Adrenal gland (tissue), 12 donors: ENCODE data around the gene ME2. TPM values are rescaled to one million over a fixed set of nuclear protein-coding genes. Genes with fewer than 3 reads are reported as not detected.

Source experiments
- DNase-seq, 7 donors: peaks; one replicate each; pipeline ENCODE4 v3.0.0-alpha.2; 2019 to 2020
- H3K27ac ChIP-seq, 5 donors: fragments of 200-600 bp; sonication (generic) in 4 of 5; 1 replicate in 3 of 5; 2 replicates in 2 of 5; pipeline versions ENCODE4 v1.5.1 to v1.8.0; 2016 to 2020; ENCODE audit warnings: mild to moderate bottlenecking in 1 of 5
- H3K27me3 ChIP-seq: fragments of 200-600 bp; 2 replicates; pipeline ENCODE4 v1.8.0; 2021
- H3K36me3 ChIP-seq, 2 donors: fragments of 200-600 bp; replicated peaks in 1 of 2; 1 replicate in 1 of 2; 2 replicates in 1 of 2; pipeline versions ENCODE4 v1.5.1 to v1.8.0; 2018 to 2022
- H3K4me1 ChIP-seq, 2 donors: fragments of 200-600 bp; replicated peaks in 1 of 2; 1 replicate in 1 of 2; 2 replicates in 1 of 2; pipeline versions ENCODE4 v1.5.1 to v1.8.0; 2018 to 2021
- H3K4me3 ChIP-seq, 4 donors: fragments of 200-600 bp; sonication (generic) in 3 of 4; one replicate each; pipeline ENCODE4 v1.5.1; 2016 to 2018
- H3K9me3 ChIP-seq, 3 donors: fragments of 200-600 bp; sonication (generic) in 1 of 3; replicated peaks in 1 of 3; 1 replicate in 2 of 3; 2 replicates in 1 of 3; pipeline versions ENCODE4 v1.5.1 to v1.8.0; 2016 to 2021
- CTCF ChIP-seq, 6 experiments: fragments of 450-650 bp in 4 of 6; fragments of 200-600 bp in 2 of 6; sonication (generic) in 1 of 6; IDR thresholded peaks; 1 replicate in 5 of 6; 2 replicates in 1 of 6; pipeline versions ENCODE4 v1.5.1 to v1.8.0; 2016 to 2021; ENCODE audit warnings: antibody characterized with exemption in 6 of 6, mild to moderate bottlenecking in 2 of 6, moderate library complexity in 1 of 6
- POLR2A ChIP-seq, 2 donors: fragments of 450-650 bp; IDR thresholded peaks; one replicate each; pipeline ENCODE4 v1.6.1; 2017; ENCODE audit warnings: antibody characterized with exemption in 2 of 2, mild to moderate bottlenecking in 2 of 2, moderate library complexity in 1 of 2
- WGBS, 4 donors: extraction: QIAGEN DNeasy Blood & Tissue Kit in 2 of 4; methylation state at CpG; one replicate each; pipeline versions ENCODE4 v1.1.5 to v1.1.7; 2013 to 2017; 5-methylcytosine and 5-hydroxymethylcytosine counted together
- intact Hi-C, 2 donors: fragments of 100-400 bp; cut with DNase I; formaldehyde crosslinking; loops; one replicate each; pipeline versions ENCODE4 v1.14.1 to v1.15.0; 2022 to 2023
- polyA plus RNA-seq, 3 donors: library from polyadenylated mRNA; stranded (reverse); fragments of 200-250 nt in 2 of 3; fragments of 350-450 nt in 1 of 3; fragmentation: Illumina TruSeq in 1 of 3; extraction: RNeasy Lipid Tissue Mini Kit (QIAGEN cat#74804) in 1 of 3; gene quantifications; one replicate each; pipeline ENCODE4 v1.2.3, GENCODE V29; 2013 to 2014
- total RNA-seq, 9 donors: library from RNA; depleted of rRNA in 4 of 9; stranded (reverse); fragments of >200 nt in 4 of 9; fragments of 120-200 nt in 1 of 9; fragmentation: NEBNext Ultra II Directional in 1 of 9; extraction: Animal tissue kit (Norgen Biotek cat#: 25700) in 1 of 9; gene quantifications; one replicate each; pipeline versions ENCODE4 v1.1.0 to v1.2.4, GENCODE V29; 2013 to 2023
- donor health status: healthy with polysubstance abuse.
- donor health status: Bipolar disorder and iron deficiency.
- donor health status: DM: yes; HTN: yes; CAD: no.
- donor health status: DM: no; HTN: no; CAD: no.
- donor health status: DM: no; HTN: no; CAD: no.
- donor health status: DM: yes; HTN: yes; CAD: no.

ME2 gene
- total and polyA plus RNA-seq, 12 donors = 17.9 to 133 (median 60.4) TPM

- H3K9me3 ChIP-seq = no peaks in the 10 kb centered on the region
- no peak overlapping the region for H3K4me3 ChIP-seq
- intact Hi-C loops = no loop called here
- TF ChIP-seq CTCF (IDR thresholded peaks at IDR 0.05) = no peak
- TF ChIP-seq POLR2A (IDR thresholded peaks at IDR 0.05) = no peak
- H3K4me1 ChIP-seq = no peaks in the 10 kb centered on the region
- 47 to 63% (median 55%) methylated on average over 1 of the region's 1 CpG for WGBS, 4 donors
- DNase-seq = no peak
- no peak overlapping the region for H3K27ac ChIP-seq
- no peaks in the 10 kb centered on the region for H3K36me3 ChIP-seq
- H3K27me3 ChIP-seq = no peaks in the 10 kb centered on the region
These were observed 23.9 kb downstream of the ME2 start for GRCh38 chr18:50902797-50903196.

GRCh38 chr18:50906843-50907242, 27.9 kb downstream of the ME2 start:
- Histone ChIP-seq H3K27me3 (no peaks in the 10 kb centered on the region), H3K4me3 (no peak overlapping the region), H3K27ac (no peak overlapping the region), H3K36me3 (peaks cover 0 to 11% of the 10 kb centered on the region in 2 donors), H3K9me3 (no peaks in the 10 kb centered on the region), H3K4me1 (no peaks in the 10 kb centered on the region)
- TF ChIP-seq POLR2A (IDR thresholded peaks at IDR 0.05) (no peak), CTCF (IDR thresholded peaks at IDR 0.05) (no peak)
- DNase-seq = no peak
- WGBS, 4 donors = 96 to 100% (median 98%) methylated on average over 2 of the region's 2 CpGs
- intact Hi-C loops = no loop called here

GRCh38 chr18:50909261-50909660, 30.3 kb downstream of the ME2 start:
- Histone ChIP-seq H3K4me1 (no peaks in the 10 kb centered on the region), H3K9me3 (no peaks in the 10 kb centered on the region), H3K27ac (no peak overlapping the region), H3K36me3 (peaks cover 0 to 11% of the 10 kb centered on the region in 2 donors), H3K4me3 (no peak overlapping the region), H3K27me3 (no peaks in the 10 kb centered on the region)
- TF ChIP-seq POLR2A (IDR thresholded peaks at IDR 0.05) (no peak), CTCF (IDR thresholded peaks at IDR 0.05) (no peak)
- WGBS, 4 donors = 100% methylated on average over 1 of the region's 1 CpG
- no peak for DNase-seq
- intact Hi-C loops = no loop called here

- peaks cover 0 to 11% of the 10 kb centered on the region in 2 donors for H3K36me3 ChIP-seq
- H3K27ac ChIP-seq = no peak overlapping the region
- intact Hi-C loops = no loop called here
- TF ChIP-seq CTCF (IDR thresholded peaks at IDR 0.05) = no peak
- TF ChIP-seq POLR2A (IDR thresholded peaks at IDR 0.05) = no peak
- WGBS, 4 donors = 89 to 100% (median 94%) methylated on average over 1 of the region's 1 CpG
- H3K4me1 ChIP-seq = no peaks in the 10 kb centered on the region
- no peaks in the 10 kb centered on the region for H3K9me3 ChIP-seq
- H3K4me3 ChIP-seq = no peak overlapping the region
- no peaks in the 10 kb centered on the region for H3K27me3 ChIP-seq
- DNase-seq = no peak
These were observed 32.1 kb downstream of the ME2 start for GRCh38 chr18:50911006-50911405.
